Posterior vena cava (tissue), 2 donors: ENCODE data around the gene CLCN2. TPM values are rescaled to one million over a fixed set of nuclear protein-coding genes. Genes with fewer than 3 reads are reported as not detected.

Source experiments
- DNase-seq: peaks from one replicate; pipeline ENCODE4 v3.0.0-alpha.2; 2020; ENCODE audit warnings: low spot score
- intact Hi-C, 2 donors: fragments of 100-400 bp; cut with DNase I; formaldehyde crosslinking; loops; one replicate each; pipeline versions ENCODE4 v1.14.1 to v1.14.2; 2022 to 2023
- long read RNA-seq, 2 donors: library from polyadenylated mRNA; unstranded; transcript quantifications; one replicate each; pipeline ENCODE4 v2.0.0, GENCODE V29; 2020 to 2021
- total RNA-seq, 2 donors: library from RNA; stranded (reverse); fragmentation: NEBNext Ultra II Directional; extraction: Animal tissue kit (Norgen Biotek cat#: 25700); gene quantifications; one replicate each; pipeline ENCODE4 v1.2.1, GENCODE V29; 2021
- donor health status: DM: yes; HTN: yes; CAD: no.
- donor health status: DM: yes; HTN: yes; CAD: no.

The CLCN2 gene
- 1 to 10 TPM; 3.7 to 4.0 TPM for total RNA-seq
- long read RNA-seq, donor 1: 0 reads
- long read RNA-seq, donor 2, partial matches to known transcripts: 2 of 2 reads
- long read RNA-seq, donor 2, other reads (novel, unspliced or antisense): 0 of 2 reads

- DNase-seq: peak; percentile 87
- intact Hi-C loops: no loop called here
Observed at GRCh38 chr3:184361532-184361931, at the start of gene CLCN2, which contains the start of gene POLR2H. Gene CLCN2 (minus strand): TSS chr3:184361605. CDS start chr3:184361479, 126 bp downstream. Gene POLR2H (plus strand): TSS chr3:184361710. CDS start chr3:184363493, 1,783 bp downstream.

GRCh38 chr3:184409946-184410500, 48.6 kb upstream of the CLCN2 start:
- DNase-seq: no peak
- intact Hi-C loops: no loop called here

- intact Hi-C loops: no loop called here
- DNase-seq: no peak
Observed at GRCh38 chr3:184409331-184409926, 48.0 kb upstream of the CLCN2 start.

DNA sequence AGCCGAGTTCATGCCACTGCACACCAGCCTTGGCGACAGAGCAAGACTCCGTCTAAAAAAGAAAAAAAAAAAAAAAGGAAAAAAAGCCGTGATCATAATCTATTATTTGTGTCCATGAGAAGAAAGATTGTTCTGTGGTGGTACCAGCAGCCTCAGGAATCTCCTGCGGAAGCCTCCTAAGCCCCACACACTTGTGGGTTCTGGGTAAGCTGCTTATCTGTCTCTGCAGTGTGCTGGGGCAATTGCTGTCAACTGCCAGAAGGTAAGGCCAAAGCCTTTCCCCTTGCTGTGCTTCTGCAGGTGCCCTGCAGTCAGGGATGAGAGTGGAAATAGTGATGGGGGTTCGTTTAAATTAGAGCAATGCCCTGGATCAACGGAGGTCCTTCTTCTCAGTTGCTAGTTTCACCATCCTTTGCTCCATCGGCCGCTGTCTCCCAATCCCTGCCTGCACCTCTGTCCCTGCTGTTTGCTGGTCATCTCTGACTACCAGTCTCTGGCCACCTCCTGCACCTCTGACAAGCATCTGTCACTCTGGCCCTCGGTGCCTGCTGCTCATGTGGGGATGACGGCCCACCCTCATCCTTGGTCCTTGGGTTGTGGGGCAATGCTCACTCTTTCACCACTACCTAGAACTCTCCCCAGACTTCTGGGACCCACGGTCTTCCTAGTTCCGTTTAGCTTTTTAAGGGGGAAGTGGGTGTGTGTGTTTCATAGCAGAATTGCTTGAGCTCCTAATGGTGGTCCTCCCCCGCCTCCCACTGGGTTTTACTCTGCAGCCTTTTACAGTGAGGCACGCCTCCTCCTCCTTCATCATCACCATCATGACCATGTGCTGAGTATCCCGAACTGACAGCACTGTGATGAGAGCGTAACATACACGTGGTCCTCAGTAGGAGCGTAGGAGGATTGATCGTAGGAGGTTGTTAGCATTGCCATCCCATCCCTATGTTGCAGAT, 43.9 kb upstream of the CLCN2 start:
- intact Hi-C loops: no loop called here
- peak; percentile 41 for DNase-seq

GRCh38 chr3:184399410-184399809, 38.0 kb upstream of the CLCN2 start:
- DNase-seq: peak; percentile 51
- intact Hi-C loops: no loop called here

GRCh38 chr3:184395320-184395660, 33.9 kb upstream of the CLCN2 start:
- intact Hi-C loops: no loop called here
- peak; percentile 66 for DNase-seq

DNA sequence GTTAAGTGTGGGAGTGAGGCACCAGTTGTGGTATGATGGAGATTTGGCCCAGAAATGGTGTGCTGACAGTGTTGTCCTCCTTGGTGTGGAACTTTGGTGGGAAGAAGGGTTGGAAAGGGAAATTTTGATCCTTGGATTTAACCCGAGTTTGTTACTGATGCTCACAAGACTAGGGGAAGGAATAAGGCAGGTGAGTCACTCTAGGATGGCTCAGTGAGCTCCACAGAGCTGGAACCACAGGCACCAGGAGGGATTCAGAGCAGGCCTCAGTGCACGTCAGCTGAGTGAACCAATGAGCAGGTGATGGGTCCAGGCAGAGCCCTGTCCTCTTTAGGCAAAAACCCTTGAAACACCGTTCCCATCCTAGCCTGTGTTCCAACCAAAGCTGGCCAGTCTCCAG, 29.9 kb upstream of the CLCN2 start:
- peak; percentile 35 for DNase-seq
- intact Hi-C loops: no loop called here

DNA sequence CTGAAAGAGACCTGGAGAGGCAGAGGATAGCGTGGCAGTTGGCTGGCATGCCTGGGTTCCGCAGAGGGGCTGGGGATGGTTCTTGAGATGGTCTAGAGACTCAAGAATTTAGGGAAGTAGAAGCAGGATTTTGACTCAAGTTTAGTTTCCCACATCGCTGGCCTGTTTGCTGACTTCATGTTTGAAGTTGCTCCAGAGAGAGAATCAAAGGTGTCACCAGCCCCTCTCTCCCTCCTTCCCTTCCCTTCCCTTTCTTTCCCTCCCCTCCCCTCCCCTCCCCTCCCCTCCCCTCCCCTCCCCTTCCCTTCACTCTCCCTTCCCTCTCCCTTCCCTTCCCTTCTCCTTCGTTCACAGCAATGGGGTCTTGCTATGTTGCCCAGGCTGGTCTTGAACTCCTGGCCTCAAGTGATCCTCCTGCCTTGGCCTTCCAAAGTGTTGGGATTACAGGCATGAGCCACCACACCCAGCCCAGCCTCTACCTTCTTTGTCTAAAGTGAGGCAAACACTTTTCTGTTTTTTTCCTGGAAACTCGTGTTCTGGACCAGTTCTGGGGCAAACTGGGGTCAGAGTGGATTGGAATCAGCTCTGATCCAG, 28.6 kb upstream of the CLCN2 start:
- intact Hi-C loops: no loop called here
- DNase-seq: no peak

- no peak for DNase-seq
- intact Hi-C loops: no loop called here
Observed at GRCh38 chr3:184389384-184389783, 28.0 kb upstream of the CLCN2 start.

- intact Hi-C loops: no loop called here
- no peak for DNase-seq
Observed at GRCh38 chr3:184388936-184389230, 27.5 kb upstream of the CLCN2 start.

- intact Hi-C loops: no loop called here
- no peak for DNase-seq
Observed at GRCh38 chr3:184388164-184388935, 26.9 kb upstream of the CLCN2 start.

GRCh38 chr3:184387174-184387714, 25.8 kb upstream of the CLCN2 start:
- no peak for DNase-seq
- intact Hi-C loops: no loop called here

GRCh38 chr3:184386047-184386806, 24.8 kb upstream of the CLCN2 start:
- DNase-seq: peak; percentile 47
- intact Hi-C loops: no loop called here

DNA sequence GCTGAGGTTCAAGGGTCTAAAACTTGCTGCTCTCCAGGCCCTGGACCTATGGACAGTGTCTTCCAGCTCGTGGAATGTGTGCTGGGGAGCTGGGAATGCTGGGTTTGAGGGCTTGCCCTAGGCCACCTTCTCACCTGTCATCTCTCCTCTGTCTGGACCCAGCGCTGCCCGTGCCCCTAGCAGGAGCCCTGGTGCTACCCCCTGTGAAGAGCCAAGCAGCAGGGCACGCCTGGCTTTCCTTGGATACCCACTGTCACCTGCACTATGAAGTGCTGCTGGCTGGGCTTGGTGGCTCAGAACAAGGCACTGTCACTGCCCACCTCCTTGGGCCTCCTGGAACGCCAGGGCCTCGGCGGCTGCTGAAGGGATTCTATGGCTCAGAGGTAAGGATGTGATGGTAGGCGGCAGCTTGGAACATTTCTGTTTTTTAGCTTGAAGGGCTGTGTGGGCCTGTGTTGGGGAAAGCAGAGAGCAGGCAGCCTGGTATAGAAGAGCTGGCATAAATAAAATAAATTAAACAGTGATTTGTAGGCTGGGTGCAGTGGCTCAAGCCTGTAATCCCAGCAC, 23.5 kb upstream of the CLCN2 start:
- peak; percentile 68 for DNase-seq
- intact Hi-C loops: no loop called here

- intact Hi-C loops: no loop called here
- DNase-seq: peak; percentile 64
Observed at GRCh38 chr3:184384342-184384741, 22.9 kb upstream of the CLCN2 start.

DNA sequence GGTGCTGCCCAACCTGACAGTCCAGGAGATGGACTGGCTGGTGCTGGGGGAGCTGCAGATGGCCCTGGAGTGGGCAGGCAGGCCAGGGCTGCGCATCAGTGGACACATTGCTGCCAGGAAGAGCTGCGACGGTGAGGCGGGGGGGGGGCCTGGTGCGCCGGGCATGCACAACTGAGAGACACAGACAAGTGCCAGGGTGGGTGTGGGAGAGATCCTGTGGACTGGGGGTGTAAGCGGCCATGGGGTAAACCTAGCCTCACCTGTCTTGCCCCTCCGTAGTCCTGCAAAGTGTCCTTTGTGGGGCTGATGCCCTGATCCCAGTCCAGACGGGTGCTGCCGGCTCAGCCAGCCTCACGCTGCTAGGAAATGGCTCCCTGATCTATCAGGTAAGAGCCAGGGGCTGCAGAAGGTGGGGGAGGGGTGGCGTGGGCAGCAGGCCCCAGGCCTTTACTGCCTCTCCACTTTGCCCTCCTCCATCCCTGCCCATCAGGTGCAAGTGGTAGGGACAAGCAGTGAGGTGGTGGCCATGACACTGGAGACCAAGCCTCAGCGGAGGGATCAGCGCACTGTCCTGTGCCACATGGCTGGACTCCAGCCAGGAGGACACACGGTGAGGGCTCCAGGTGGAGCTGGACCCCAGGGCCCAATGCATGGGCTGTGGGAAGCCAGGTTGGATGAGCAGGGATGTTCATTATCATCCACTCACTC, 21.8 kb upstream of the CLCN2 start:
- peak; percentile 67 for DNase-seq
- intact Hi-C loops: no loop called here

DNA sequence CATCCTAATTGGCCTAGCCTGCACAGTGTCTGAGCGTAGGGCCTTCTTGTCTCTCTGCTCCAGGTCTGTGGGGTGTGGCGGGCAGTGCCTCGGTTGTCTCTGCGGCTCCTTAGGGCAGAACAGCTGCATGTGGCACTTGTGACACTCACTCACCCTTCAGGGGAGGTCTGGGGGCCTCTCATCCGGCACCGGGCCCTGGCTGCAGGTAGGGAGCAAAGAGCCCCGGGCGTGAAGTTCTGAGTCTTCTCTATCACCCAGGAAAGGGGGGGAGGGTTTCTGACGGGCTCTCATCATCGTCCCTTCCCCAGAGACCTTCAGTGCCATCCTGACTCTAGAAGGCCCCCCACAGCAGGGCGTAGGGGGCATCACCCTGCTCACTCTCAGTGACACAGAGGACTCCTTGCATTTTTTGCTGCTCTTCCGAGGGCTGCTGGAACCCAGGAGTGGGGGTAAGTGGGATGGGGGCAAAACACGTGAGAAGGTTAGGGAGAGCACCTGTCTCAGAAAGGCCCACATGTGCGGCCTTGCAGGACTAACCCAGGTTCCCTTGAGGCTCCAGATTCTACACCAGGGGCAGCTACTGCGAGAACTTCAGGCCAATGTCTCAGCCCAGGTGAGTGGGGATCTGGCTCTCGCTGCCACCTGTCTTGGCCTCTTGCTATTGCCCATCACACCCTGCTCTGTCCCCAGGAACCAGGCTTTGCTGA, 21.1 kb upstream of the CLCN2 start:
- peak; percentile 68 for DNase-seq
- intact Hi-C loops: no loop called here
